Ecto neural progenitor cell (in vitro differentiated cells): Measurements from ENCODE around the gene SMAGP.
A peak's percentile ranks its signal among the peaks of the same experiment; 100 is the strongest.
"Not testable (repeated sequence)": the region's sequence is repeated elsewhere in the genome, so short reads cannot be mapped to it uniquely, and the experiment has no call there.

ENCODE experiments used
- DNase-seq: peaks from one replicate; pipeline ENCODE4 v3.0.0-alpha.2; 2018; ENCODE audit warnings: low spot score

Gene SMAGP

GRCh38 chr12:51225234-51225633 is 45.0 kb downstream of the SMAGP start:
- DNase-seq, result no peak

- DNase-seq, result no peak
Observed at GRCh38 chr12:51224625-51225024, 45.6 kb downstream of the SMAGP start.

- DNase-seq, result no peak
Observed at GRCh38 chr12:51222461-51222860, 47.8 kb downstream of the SMAGP start.

- DNase-seq, result not testable (repeated sequence)
Observed at GRCh38 chr12:51219857-51220256, 50.4 kb downstream of the SMAGP start.

GRCh38 chr12:51219322-51219721 is 50.9 kb downstream of the SMAGP start:
- no peak for DNase-seq

- no peak for DNase-seq
Observed at GRCh38 chr12:51218607-51219161, 51.5 kb downstream of the SMAGP start.

- peak; percentile 86 for DNase-seq
Observed at GRCh38 chr12:51217968-51218606, 52.1 kb downstream of the SMAGP start, which contains the start of gene POU6F1. Gene POU6F1 (minus strand): TSS chr12:51218062. CDS start chr12:51206836, 11,226 bp downstream.

- DNase-seq, result peak; percentile 81
Observed at GRCh38 chr12:51217133-51217967, 52.9 kb downstream of the SMAGP start.

GRCh38 chr12:51216642-51217041 is 53.6 kb downstream of the SMAGP start:
- no peak for DNase-seq

- no peak for DNase-seq
Observed at GRCh38 chr12:51214895-51215294, 55.3 kb downstream of the SMAGP start.

GRCh38 chr12:51210690-51211395 is 59.4 kb downstream of the SMAGP start:
- no peak for DNase-seq

GRCh38 chr12:51209259-51209658 is 61.0 kb downstream of the SMAGP start:
- DNase-seq, result no peak

- DNase-seq, result no peak
Observed at GRCh38 chr12:51208016-51208660, 62.1 kb downstream of the SMAGP start.

GRCh38 chr12:51205350-51205749 is 64.9 kb downstream of the SMAGP start:
- DNase-seq, result no peak

GRCh38 chr12:51202718-51203117 is 67.5 kb downstream of the SMAGP start:
- no peak for DNase-seq

GRCh38 chr12:51200806-51201205 is 69.4 kb downstream of the SMAGP start:
- DNase-seq, result no peak

- no peak for DNase-seq
Observed at GRCh38 chr12:51200156-51200555, 70.1 kb downstream of the SMAGP start.

GRCh38 chr12:51199366-51199945 is 70.8 kb downstream of the SMAGP start:
- no peak for DNase-seq

- DNase-seq, result no peak
Observed at GRCh38 chr12:51198568-51199365, 71.4 kb downstream of the SMAGP start.

GRCh38 chr12:51197736-51198567 is 72.3 kb downstream of the SMAGP start:
- no peak for DNase-seq
